ENCODE measurements around the gene NFIX. TPM values are rescaled to one million over a fixed set of nuclear protein-coding genes. Genes with fewer than 3 reads are reported as not detected.

The NFIX gene
- total and polyA plus RNA-seq, 2 donors (not counting 1 experiment from before 2014, with no cell fraction given): 0.69 to 5.6 TPM

DNA sequence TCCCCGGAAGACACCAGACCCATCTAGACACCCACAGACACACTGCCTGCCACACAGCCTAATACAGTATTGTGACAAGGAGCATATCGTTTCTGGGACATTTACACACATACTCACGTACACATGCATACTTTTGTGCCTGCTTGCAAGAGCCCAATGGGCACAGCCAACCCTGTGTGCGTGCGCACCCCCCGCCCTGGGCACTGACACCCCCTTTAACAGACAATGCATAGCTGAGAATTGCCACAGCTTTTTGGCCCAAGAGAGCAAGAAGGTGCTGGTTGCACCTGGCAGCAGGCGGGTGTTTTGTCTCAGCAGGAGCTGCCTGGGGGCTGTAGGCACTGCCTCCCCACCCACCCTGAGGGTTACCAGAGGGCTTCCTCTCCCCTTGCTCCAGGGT is 1.7 kb upstream of the NFIX start:
- no peak overlapping the region for H2AFZ ChIP-seq (ENCODE audit: insufficient read depth, low read depth, low read length, poor library complexity, severe bottlenecking)
- TF ChIP-seq EZH2 (IDR thresholded peaks at IDR 0.05; ENCODE audit: borderline replicate concordance, insufficient read depth, low read depth, low read length, poor library complexity, severe bottlenecking): no peak
- TF ChIP-seq CTCF (IDR thresholded peaks at IDR 0.05): no peak
- H3K27ac ChIP-seq (ENCODE audit: low read length in 2 of 2): no peak overlapping the region
- peaks cover 0 to 2% (median 0%) of the 10 kb centered on the region in 3 donors for H3K9me3 ChIP-seq (ENCODE audit: control extremely low read depth in 1 of 3, control insufficient read depth in 2 of 3, insufficient read depth in 1 of 3, low read length in 2 of 3)
- ATAC-seq (ENCODE audit: low read depth): no peak
- H3K4me1 Mint-ChIP-seq: peaks cover 17% of the 10 kb centered on the region
- H3K4me3 ChIP-seq (ENCODE audit: control extremely low read depth in 1 of 5, extremely low read depth in 1 of 5, insufficient read depth in 1 of 5, low read depth in 2 of 5, low read length in 4 of 5): no peak overlapping the region
- ChIA-PET POLR2A (interaction anchor here (0.6 to 1.4 kb wide), 2 partner anchors 9 to 111 kb away, joined by 3 to 4 read pairs; no protein-coding TSS in a partner anchor), CTCF (interaction anchor here (0.6 to 0.9 kb wide), 2 partner anchors 68 to 103 kb away, joined by 3 read pairs; no protein-coding TSS in a partner anchor)
- peak overlapping the region; percentile 46 for H3K27ac Mint-ChIP-seq
- no peaks in the 10 kb centered on the region for H4K20me1 ChIP-seq (ENCODE audit: control insufficient read depth, insufficient read depth, low read length, poor library complexity, severe bottlenecking)
- intact Hi-C loops (cut with micrococcal nuclease): loop anchor here (5.0 kb wide), 1 partner anchor 1226 kb away; the partner anchor contains the start of gene ZNF441
- H3K4me1 ChIP-seq (ENCODE audit: control insufficient read depth in 2 of 2, insufficient read depth in 2 of 2, low read length in 2 of 2): peaks cover 10 to 11% of the 10 kb centered on the region in 2 donors
- 100% methylated on average over 7 of the region's 7 CpGs for WGBS (ENCODE audit: insufficient coverage)
- no peaks in the 10 kb centered on the region for H3K36me3 ChIP-seq (replicated peaks in 1 of 2; ENCODE audit: control extremely low read depth in 1 of 2, control insufficient read depth in 1 of 2, extremely low read depth in 1 of 2, insufficient read depth in 2 of 2, low read length in 1 of 2)
- H3K79me2 ChIP-seq (ENCODE audit: control insufficient read depth, insufficient read depth, low read length): no peaks in the 10 kb centered on the region
- peaks cover 21% of the 10 kb centered on the region for H3K27me3 Mint-ChIP-seq
- H3K27me3 ChIP-seq (replicated peaks in 1 of 4; ENCODE audit: control extremely low read depth in 1 of 4, control insufficient read depth in 3 of 4, insufficient read depth in 4 of 4, low read length in 3 of 4): peaks cover 0 to 24% (median 4%) of the 10 kb centered on the region in 4 experiments
- no peak overlapping the region for H3K4me2 ChIP-seq (replicated peaks; ENCODE audit: low read depth, low read length, poor library complexity, severe bottlenecking)
- no peak overlapping the region for H3K9ac ChIP-seq (ENCODE audit: low read length)
- H3K9me3 Mint-ChIP-seq (ENCODE audit: insufficient read depth): no peaks in the 10 kb centered on the region
- H3K4me3 Mint-ChIP-seq: peak overlapping the region; percentile 64
- DNase-seq: no peak

- ChIA-PET CTCF (interaction anchor here (0.6 kb wide), 1 partner anchor 150 kb away, joined by 4 read pairs; no protein-coding TSS in a partner anchor), POLR2A (no interaction called here)
- Mint-ChIP-seq H3K9me3 (ENCODE audit: insufficient read depth) (no peaks in the 10 kb centered on the region), H3K4me1 (peaks cover 17% of the 10 kb centered on the region), H3K27me3 (peaks cover 24% of the 10 kb centered on the region), H3K4me3 (peak overlapping the region; percentile 88), H3K27ac (peak overlapping the region; percentile 76)
- Histone ChIP-seq H3K27me3 (replicated peaks in 1 of 4; ENCODE audit: control extremely low read depth in 1 of 4, control insufficient read depth in 3 of 4, insufficient read depth in 4 of 4, low read length in 3 of 4) (peaks cover 0 to 24% (median 4%) of the 10 kb centered on the region in 4 experiments), H2AFZ (ENCODE audit: insufficient read depth, low read depth, low read length, poor library complexity, severe bottlenecking) (peak overlapping the region; percentile 60), H3K4me3 (ENCODE audit: control extremely low read depth in 1 of 5, extremely low read depth in 1 of 5, insufficient read depth in 1 of 5, low read depth in 2 of 5, low read length in 4 of 5) (peak overlapping the region in 4 of 5 experiments; percentile 21 to 63 (median 50)), H3K9me3 (ENCODE audit: control extremely low read depth in 1 of 3, control insufficient read depth in 2 of 3, insufficient read depth in 1 of 3, low read length in 2 of 3) (peaks cover 0 to 2% (median 0%) of the 10 kb centered on the region in 3 donors), H3K36me3 (replicated peaks in 1 of 2; ENCODE audit: control extremely low read depth in 1 of 2, control insufficient read depth in 1 of 2, extremely low read depth in 1 of 2, insufficient read depth in 2 of 2, low read length in 1 of 2) (no peaks in the 10 kb centered on the region), H3K27ac (ENCODE audit: low read length in 2 of 2) (no peak overlapping the region), H3K4me2 (replicated peaks; ENCODE audit: low read depth, low read length, poor library complexity, severe bottlenecking) (peak overlapping the region; percentile 81), H3K4me1 (ENCODE audit: control insufficient read depth in 2 of 2, insufficient read depth in 2 of 2, low read length in 2 of 2) (peaks cover 10 to 11% of the 10 kb centered on the region in 2 donors), H3K9ac (ENCODE audit: low read length) (peak overlapping the region; percentile 53), H3K79me2 (ENCODE audit: control insufficient read depth, insufficient read depth, low read length) (no peaks in the 10 kb centered on the region), H4K20me1 (ENCODE audit: control insufficient read depth, insufficient read depth, low read length, poor library complexity, severe bottlenecking) (no peaks in the 10 kb centered on the region)
- intact Hi-C loops (cut with micrococcal nuclease): no loop called here
- peak; percentile 57 for DNase-seq
- under 1% methylated on average over 128 of the region's 129 CpGs for WGBS (ENCODE audit: insufficient coverage)
- peak; percentile 38 for ATAC-seq (ENCODE audit: low read depth)
- TF ChIP-seq CTCF (IDR thresholded peaks at IDR 0.05) (no peak), EZH2 (IDR thresholded peaks at IDR 0.05; ENCODE audit: borderline replicate concordance, insufficient read depth, low read depth, low read length, poor library complexity, severe bottlenecking) (no peak)
Observed at GRCh38 chr19:12995596-12996405, 526 bp downstream of the NFIX start.
